NCI-H2107 treated with DMSO at 0.1 percent for 48 hours (cell line): ENCODE data around the gene GBX2.

Experiments used
- DNase-seq: peaks from one replicate; lab custom pipeline; 2025; ENCODE audit not compliant: unreplicated experiment; lab: John Stamatoyannopoulos, UW

Gene GBX2

DNA sequence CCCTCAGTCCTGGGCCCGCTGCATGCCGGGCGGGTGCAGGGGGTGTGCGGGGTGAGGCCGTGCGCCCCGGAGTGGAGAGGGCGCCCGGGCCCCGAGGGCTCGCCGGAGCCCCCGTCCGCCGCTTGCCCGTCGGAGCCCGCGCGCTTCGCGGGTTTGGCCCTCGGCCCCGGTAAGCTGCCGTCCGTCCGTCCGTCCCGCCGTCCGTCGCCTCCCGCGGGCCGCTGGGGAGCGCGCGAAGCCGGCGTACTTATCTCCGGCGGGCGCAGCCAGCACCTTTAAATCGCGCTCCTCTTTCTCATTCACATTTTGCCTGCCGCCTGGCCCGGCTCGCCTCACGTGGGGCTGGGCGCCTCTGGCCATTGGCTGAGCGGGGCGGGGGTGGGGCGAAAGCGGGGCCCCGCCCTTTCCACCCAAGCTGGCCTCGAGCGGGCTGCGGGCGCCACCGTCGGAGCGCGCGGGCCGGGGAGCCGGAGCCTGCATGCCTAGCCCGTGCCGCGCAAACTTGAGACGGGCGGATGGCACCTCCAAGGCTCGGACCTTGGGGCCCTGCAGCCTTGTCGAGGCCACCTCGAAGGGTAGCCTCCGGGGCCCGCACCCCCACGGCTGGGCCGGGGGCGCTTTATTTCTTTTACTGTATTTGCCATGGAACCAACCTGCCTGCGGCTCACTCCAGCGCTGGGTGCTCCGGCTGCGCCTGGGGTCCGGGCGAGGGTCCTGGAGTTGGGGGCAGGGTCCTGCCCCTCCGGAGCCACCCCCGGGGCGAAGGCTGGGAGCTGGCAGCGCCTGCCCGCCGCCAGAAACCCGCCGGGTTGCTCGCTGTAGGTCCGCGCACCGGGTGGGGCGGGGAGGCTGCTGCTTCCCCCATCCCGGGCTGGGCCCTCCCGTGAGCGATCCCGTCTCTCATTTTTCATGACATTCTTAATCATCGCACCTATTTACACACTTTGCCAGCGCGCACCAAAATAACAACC lies at the start of gene GBX2:
Gene GBX2 (minus strand): TSS at position 277 of the 971 bp plus-strand sequence. CDS start 415 bp downstream, outside the sequence.
- no peak for DNase-seq

DNA sequence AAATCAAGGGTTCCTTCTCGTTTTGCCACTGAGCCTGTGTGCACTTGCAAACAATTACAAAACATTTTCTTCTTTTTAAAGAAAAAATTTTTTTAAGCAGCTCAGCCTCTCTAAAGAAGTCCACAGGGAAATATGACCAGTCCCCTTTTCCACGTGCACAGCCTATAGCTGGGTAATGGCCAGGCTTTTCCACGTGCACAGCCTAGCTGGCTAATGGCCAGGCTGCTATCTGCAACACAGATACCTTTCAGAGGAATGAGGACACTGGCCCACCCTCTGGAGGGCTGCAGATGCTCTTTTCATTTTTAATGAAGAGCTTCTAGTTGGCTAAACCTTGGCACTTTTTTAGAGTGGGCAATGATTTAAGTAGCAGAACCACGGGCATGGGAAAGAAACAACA lies 49.7 kb upstream of the GBX2 start:
- DNase-seq: no peak

DNA sequence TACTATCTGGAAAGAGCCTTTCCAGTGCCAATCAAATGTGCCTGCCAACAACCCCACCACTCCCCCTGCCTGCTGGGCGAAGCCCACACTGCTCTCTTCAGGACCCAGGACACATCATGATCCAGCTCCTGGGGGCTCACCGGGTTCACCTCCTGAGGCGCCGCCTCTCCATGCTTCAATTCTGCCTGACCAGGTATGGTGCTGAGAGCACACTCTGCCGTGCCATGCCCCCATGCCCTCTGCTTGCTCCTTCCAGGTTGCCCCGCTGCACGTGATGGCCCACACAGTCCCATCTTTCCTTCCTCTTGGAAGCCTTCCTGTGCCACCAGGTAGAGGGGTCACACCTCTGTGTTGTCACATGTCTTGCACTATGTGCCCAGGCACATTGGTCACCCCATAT lies 48.5 kb upstream of the GBX2 start:
- DNase-seq: no peak

DNA sequence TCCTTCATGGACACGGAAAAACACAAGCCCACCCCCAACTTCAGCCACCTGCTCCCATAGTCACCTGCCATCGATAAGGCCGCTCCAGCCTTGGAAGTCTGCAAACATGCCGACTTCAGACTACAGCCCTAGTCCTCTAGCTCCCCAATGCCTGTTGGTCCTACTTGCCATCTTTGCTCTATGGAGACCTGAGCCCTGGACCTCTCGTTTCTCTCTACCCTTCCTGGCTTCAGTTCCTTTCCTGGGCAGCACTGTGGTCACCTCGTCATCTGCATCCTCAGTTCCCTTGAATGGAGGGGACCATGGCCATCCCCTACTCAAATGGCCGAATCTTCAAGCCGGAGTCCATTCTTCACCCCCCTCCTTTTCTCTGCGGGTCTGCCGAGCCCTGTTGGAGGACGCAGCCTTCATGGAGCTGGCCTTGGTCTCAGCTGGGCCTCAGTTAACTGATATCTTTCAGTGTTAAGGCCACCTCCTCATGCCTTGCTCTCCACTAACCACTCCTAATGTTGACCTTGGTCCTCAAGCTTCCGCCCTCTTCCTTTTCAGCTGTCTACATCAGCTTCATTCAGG lies 47.7 kb upstream of the GBX2 start:
- DNase-seq: no peak

DNA sequence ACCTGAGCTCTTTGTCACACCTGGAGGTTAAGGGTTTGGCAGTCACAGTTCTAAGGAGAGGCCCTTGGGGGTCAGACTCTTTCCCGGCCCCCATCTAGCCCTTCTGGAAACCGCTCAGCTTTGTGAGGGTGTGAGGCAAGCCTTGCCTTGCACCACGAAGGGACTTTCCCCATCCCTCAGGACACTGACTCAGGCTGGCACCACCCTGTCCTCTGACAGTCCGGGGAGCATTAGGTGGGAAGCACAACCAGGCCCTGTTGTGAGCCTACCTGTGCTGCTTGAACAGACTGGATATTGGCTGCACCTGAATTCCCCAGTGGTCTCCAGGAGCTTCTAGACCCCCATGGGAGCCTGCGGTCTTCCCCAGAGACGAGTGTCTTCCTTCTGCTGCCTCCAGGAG lies 47.0 kb upstream of the GBX2 start:
- DNase-seq: no peak

DNA sequence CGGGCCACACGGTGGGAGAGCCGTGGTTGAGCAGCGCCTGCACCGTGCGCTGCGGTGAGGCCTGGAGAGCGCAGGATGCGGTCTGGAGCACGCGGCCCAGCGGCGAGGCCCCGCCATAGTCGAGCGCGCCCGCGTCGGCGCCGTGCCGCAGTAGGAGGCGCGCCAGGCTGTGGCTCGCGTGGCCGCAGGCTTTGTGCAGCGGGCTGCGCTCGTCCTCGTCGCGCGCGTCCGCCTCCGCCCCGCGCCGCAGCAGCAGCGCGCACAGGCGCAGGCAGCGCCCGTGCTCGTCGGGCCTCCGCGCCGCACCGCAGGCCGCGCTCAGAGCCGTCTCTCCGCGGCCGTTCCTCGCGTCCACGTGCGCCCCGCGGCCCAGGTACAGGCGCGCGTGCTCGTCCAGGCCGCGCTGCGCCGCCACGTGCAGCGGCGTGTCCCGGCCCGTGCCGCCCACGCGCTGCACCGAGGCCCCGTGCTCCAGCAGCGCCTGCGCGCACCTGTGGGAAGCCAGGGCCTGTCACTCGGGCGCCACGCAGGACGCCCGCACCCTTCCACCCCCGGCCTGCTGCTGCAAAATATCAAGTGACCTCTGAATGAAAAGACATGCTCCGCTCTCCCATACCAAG lies 46.3 kb upstream of the GBX2 start:
- DNase-seq: no peak

DNA sequence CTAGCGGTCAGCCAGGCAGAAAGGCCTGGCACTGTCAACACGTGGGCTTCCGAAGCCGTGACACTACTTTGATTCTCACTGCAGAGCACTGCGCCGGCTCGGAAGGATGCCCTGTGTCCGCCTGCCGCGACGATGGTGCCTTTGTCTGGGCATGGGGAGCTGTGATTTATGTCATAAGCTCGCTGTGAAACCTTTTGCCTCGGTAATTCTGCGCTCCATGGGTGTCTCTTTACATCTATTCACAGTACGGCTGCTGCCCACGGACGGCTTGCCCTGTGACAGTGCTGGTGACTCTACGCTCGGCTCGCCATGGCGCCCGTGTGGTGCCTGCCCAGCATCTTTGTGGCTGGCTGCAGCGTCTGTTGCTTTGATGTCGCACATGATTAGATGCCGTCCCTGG lies 43.1 kb upstream of the GBX2 start:
- DNase-seq: no peak

DNA sequence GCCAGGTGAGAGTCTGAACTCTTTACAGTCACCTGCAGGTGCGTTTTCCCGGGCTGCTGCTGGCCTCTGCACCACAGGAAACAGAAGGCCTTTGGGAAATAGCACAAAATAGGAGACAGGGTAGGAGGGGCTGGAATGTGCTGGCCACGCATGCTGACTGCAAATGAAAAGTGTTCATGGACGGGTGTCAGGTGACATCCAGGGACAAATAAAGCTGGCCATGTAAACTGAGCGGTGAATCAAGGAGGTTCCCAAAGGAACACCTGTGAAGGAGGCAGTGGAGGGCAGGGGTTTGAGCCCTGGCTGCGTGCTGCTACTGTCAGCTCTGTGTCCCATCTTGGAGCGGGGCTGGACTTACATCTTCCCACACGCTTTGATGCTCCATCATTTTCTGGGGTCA lies 42.4 kb upstream of the GBX2 start:
- DNase-seq: peak; percentile 71

DNA sequence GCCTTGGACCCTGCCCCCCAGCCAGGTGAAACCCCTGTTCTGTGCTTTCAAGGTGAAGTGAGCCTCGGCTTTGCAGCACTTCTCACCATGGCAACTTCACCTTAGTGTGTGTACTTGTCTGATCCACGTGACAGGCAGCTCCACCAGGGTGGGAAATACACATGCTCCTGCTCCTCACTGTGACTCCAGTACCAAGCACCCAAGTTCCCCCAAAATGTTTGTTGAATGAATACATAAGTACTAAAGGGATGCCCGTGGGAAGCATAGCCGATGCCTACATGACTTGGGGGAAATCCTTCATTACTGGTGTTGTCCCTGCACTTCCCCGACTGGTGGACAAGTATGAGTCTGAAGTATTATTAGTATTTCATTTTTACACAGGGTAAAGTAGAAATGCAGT lies 41.8 kb upstream of the GBX2 start:
- no peak for DNase-seq

DNA sequence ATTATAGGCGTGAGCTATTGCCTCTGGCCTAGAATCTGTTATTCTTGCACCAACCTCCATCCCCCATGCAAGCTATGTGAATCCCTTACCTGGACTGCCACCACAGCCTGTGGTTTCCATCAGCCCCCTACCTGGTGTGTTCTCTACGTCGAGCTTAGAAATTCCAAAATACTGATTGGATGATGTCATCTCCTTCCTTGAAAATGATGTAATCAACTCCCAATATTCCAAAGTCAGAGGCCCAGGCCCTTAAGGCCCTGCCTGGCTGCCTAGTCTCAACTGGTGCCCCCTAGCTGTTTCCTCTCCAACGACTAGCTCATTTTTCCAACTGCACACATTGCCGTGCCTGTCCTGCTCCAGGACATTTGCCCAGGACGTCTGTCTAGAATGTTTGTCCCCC lies 41.3 kb upstream of the GBX2 start:
- DNase-seq: no peak

DNA sequence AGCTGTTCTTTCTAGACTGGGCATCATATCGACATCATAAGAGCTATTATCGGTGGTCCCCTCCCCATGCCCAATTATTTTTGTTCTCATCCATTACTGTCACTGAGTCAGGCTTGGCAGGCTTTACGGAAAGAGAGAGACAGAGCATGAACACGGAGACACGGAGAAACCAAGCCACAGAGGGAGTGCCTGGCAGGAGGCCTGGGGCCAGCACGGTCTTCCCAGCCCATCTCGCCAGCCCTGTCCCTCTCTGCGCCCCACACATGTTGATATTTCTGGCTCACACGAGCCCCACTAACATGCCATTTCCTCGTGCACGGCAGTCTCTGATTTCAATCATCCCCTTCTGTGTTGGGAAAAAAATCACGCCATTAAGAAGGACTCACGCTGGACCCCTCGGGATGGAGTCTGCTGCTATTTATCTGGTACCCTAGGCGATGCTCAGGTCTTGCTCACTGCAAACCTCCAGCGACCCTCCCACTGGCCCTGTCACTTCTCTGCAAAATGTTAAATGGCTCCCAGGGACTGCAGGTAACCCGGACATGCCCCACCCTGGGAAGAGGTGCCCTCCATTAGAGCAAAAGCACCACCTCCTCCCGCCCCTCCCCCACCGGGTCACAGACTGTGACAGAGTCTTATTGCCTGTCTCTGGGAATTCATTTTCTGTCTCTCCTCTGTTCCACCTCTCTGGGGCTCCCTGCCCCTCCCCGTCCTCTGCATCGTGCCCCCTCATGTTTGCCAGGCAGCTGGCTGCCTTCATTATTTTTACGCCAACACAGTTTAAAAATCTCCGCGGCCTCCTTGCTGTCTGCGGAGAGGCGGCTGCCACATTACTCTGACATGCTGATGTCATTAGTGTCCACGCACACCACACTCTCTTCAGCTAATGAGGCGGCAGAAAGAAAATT lies 40.1 kb upstream of the GBX2 start:
- DNase-seq: no peak

DNA sequence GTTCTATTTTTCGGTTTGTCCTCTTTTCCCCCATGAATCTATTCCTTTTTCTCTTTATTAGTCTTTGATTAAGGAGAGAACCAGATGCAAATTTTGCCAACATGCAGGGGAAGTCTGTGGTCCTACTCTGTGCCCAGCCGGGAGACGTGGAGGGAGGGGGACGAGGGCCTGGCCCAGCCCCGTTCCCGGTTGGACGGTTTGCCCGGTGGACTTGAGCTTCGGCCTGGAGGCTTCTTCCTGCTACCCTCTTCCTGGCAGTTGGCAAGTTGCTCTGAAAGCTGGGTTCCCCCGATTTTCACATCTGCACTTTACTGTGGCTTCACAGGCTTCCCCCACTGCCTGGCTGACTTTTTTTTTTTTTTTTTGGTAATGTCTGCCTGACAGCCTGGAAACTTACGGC lies 39.3 kb upstream of the GBX2 start:
- DNase-seq: no peak

DNA sequence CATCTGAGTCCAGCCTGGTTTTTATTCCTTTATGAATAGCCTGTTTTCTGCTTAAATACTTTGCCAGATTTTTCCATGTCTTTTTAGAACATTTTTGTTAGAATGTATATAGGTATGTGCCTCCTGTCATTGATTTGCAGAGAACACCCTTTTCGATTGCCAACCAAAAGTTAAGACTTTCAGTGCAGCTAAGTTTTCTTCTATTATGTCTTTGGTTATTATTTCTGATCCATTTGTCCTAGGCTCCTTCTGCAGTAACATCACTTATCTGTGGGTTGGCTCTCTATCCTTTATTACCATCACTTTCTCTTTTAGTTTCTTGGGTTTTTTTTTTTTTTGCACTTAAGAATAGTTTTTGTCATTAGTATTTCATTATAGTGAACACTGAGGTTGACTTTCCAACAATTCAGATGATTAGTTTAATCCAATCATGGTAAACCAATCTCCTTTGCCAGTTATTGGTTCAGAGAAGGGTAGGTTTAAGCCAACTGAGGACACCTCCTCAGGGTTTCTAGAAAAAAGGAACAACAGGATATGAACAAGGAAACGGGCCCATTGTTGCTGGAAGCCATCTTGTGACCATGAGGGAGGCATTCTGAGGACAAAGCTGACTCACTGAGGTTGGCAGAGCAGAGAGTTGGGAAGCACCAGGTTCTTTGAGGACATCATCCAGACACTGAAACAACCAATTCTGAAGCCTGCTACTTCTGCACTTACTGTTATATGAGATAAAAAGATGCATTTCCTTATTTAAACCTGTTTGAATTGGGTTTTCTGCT lies 37.9 kb upstream of the GBX2 start:
- no peak for DNase-seq

DNA sequence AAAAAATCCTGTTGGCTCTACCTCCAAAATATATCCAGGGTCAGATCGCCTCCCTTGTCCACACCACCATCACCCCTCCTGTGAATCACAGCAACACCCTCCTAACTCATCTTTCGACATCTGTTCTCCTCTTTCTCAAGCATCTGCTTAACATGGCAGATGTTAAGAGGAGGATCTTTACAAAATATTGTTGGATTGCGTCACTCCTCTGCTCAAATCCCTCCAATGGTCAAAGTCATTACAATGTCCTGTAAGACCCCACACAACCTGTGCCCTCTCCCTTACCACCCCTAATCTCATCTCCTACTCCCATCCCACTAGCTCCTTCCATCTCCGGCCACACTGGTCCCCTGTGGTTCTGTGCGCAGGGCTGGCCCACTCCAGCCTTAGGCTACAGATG lies 36.8 kb upstream of the GBX2 start:
- no peak for DNase-seq

DNA sequence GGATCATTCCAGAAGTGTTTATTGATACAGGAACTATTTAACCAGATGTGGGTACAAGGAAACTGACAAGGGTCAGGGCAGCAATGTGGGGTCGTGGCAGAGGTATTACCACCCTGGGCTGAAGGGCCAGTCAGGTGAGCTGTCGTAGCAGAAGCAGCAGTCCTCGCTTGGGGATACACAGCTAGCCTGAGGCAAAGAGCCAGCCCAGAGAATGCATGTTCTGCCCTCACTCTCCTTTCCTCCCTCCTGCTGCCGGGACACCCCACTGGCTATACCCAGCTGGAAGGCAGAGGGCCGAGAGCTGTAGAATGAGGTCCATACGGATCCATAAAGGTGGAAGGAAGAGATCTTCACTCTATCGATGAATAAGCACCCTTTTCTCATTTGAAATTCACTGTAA lies 32.2 kb upstream of the GBX2 start:
- no peak for DNase-seq

DNA sequence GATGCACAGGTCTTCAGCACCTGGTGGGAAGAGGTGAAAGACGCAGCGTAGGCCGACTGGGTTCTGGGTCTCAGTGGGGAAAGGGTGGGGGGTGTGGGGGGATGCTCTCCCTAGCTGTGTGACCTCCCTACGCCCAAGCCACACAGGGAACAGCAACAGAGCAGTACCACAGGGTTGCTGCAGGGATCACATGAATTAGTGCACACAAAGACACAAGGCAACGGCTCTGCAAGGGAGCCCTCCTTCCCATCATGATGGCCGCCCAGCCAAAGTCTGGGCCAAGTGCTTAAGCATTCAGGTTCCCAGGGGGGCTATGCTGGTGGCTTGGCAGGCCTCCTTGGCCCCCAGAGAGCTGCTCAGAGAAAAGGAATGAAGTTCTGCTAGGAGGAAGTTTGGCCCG lies 28.2 kb upstream of the GBX2 start:
- no peak for DNase-seq

DNA sequence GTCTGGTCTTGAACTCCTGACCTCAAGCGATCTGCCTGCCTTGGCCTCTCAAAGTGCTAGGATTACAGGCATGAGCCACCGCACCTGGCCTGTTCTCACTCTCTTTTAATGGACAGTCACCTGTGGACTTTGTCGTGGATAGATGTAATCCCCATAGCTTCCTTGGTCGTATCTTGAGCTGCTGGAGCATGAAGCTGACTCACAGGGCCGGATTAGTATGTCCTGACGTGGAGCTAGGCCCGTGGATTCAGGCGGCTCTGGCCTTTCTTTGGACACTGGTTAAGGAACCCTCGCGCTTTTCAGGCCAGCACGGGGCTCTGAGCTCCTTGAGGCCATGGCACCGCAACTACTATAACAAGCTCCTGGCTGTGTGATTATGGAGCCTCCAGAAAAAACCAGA lies 27.5 kb upstream of the GBX2 start:
- DNase-seq: no peak

DNA sequence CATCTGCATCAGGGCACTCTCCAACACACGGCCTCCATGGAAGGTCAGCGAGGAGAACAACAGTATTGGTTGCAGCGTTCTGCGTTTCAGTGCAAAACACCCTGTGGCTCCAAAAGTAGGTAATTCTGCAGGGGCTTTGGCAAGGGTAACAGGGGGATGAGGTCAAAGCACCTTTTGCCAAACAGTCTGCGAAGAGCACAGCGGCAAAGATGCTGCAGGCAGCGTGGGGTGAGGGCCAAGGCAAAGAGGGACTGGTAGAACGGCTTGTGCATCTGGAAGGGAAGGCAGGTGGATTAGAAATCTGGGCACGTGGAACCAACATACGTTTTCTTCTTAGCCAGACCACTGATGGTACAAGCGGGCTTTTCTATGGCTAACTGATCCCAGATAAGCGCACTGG lies 26.6 kb upstream of the GBX2 start:
- no peak for DNase-seq

DNA sequence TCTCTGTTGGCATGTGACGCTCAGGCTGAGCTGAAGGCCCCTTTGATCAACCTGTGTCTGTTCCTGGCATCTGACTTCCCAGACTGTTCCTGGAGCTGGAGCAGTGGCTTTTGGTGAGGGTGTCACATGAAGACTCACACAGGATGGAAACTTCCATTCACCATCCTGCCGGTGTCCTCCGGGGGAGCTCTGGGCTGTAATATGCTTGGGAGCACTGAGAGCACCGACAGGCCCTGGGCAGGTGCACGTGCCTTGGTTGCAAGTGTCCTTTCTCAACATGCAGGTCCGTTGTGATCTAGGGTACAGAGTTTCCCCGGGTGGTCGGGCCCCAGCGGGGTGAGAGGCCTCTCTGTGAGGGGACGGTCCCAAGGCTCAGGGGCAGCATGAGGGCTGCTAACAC lies 24.8 kb upstream of the GBX2 start:
- no peak for DNase-seq

DNA sequence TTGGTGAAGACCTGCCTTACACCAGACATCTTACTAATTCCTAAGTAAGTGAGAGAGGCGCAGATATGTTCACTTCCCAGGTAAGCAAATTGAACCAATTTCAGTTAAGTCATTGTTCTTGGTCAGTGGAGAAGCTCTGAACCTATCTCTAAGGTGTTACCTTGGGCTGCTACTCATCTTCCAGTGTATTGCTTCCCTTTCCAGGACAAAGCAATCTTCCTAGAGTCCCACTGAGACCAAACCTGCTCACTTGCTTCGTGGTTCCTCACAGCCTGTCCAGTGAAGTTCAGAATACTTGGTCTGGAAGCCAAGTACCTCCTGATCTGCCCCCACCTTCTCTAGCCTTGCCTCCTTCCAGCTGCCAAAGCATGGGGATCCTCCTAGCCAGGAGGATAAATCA lies 22.5 kb upstream of the GBX2 start:
- DNase-seq: no peak
